NCI-H2081 treated with DMSO at 0.1 percent for 48 hours (cell line): ENCODE data around the gene PRC1.
"Not testable (repeated sequence)": the region's sequence is repeated elsewhere in the genome, so short reads cannot be mapped to it uniquely, and the experiment has no call there.

Source experiments
- DNase-seq: peaks from one replicate; lab custom pipeline; 2025; lab: John Stamatoyannopoulos, UW

Gene PRC1

GRCh38 chr15:90994417-90995311 is at the start of gene PRC1:
PRC1 (minus strand) TSS chr15:90994535; CDS start chr15:90994417, 118 bp downstream.
- peak; percentile 90 for DNase-seq

- no peak for DNase-seq
Measured at GRCh38 chr15:91043202-91043874, 49.0 kb upstream of the PRC1 start.

- no peak for DNase-seq
Measured at GRCh38 chr15:91040856-91041255, 46.5 kb upstream of the PRC1 start.

- no peak for DNase-seq
Measured at GRCh38 chr15:91039996-91040395, 45.7 kb upstream of the PRC1 start.

DNA sequence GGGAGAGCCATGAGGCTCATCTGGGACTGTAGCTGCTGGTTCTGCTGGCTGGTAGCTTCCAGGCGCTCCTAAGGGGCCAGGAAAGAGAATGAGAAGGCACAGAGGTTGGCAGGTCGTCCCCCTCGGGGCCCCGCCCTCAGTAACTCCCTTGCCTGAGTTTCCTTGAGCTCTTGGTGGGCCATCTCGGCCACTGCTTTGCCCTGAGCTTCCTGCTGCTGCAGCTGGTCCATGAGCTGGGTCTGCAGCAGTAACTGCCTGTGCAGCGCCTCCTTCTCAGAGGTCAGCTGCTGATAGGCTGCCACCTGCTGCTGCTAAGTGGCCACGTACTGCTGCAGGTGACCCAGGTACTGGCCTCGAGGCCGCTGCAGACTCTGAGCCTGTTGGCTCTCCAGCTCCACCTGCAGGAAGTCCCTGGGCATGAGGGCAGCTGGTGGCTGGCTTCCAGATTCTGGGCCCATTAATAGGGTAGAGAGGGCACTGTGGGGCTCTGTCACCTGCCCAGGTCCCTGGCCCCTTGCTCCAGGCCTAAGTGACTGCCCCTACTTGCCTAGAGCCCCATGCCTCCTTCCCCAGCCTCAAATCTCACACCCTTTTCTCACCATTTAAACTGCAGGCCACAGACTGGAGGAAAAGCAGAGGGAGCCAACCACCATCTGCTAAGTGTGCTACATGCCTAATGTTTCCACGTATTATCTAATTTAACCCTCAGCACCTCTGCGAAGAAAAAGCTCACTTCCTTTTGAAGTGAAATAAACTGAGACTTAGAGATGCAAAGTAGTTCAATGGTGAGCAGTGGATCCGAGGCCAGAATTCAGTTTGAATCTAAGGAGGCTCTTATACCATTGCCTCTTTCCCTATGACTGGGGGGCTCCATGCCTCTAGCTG is 38.8 kb upstream of the PRC1 start:
- DNase-seq: peak; percentile 11

- DNase-seq: no peak
Measured at GRCh38 chr15:91031796-91032195, 37.5 kb upstream of the PRC1 start.

- DNase-seq: no peak
Measured at GRCh38 chr15:91027677-91028076, 33.3 kb upstream of the PRC1 start.

DNA sequence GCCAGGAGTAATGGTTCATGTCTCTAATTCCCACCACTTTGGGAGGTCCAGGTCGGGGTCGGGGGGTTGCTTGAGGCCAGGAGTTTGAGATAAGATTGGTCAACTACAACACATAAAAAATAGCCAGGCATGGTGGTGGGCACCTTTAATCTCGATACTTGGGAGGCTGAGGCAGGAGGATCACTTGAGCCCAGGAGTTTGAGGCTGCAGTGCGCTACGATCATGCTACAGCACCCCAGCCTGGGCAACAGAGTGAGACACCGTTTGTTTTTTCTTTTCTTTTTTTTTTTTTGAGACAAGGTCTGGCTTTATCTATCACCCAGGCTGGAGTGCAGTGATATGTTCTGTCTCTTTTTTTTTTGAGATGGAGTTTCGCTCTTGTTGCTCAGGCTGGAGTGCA is 29.4 kb upstream of the PRC1 start:
- DNase-seq: no peak

- DNase-seq: no peak
Measured at GRCh38 chr15:91022832-91023129, 28.4 kb upstream of the PRC1 start.

GRCh38 chr15:91022075-91022831 is 27.9 kb upstream of the PRC1 start, which contains the start of gene VPS33B:
VPS33B (minus strand) TSS chr15:91022594; CDS start chr15:91022249, 345 bp downstream.
- DNase-seq: peak; percentile 66

GRCh38 chr15:91021516-91022074 is 27.3 kb upstream of the PRC1 start:
- DNase-seq: no peak

DNA sequence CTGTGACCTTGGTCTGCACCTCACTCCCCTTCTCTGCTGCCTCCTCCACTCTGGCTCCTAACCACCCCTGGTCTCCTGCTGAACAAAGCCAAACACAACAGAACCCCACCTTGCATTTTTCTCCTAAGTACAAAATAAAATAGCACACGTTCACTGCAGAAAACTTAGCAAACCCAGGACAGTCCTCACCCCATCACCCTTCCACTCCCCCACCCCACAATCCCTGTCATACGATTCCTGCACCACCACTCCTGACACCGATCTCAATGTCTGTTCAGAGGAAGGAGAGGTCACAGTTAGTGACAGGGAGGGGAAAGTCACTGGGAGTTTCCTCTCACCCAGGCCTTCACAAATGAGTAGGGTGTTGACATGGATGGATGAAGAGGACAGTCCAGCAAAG is 23.8 kb upstream of the PRC1 start:
- no peak for DNase-seq

DNA sequence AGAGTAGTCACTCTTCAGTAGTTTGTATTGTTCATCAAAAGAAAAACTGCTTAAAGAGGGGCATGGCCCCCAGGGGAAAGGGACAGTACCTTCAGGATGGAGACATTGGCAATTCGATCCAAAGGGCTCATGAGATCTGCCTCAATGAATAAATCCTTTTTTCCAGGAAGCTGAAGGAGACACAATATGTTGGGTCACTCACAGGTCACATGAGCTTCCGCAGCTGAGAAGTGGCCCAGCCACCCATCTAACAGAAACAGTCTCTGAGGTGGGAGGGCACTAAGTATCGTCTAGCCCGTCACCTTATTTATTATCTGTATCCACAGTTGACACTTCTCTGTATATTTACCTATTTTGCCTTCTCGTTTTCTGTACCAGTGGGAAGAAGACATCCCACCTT is 23.4 kb upstream of the PRC1 start:
- no peak for DNase-seq

- not testable (repeated sequence) for DNase-seq
Measured at GRCh38 chr15:91013701-91014100, 19.4 kb upstream of the PRC1 start.

DNA sequence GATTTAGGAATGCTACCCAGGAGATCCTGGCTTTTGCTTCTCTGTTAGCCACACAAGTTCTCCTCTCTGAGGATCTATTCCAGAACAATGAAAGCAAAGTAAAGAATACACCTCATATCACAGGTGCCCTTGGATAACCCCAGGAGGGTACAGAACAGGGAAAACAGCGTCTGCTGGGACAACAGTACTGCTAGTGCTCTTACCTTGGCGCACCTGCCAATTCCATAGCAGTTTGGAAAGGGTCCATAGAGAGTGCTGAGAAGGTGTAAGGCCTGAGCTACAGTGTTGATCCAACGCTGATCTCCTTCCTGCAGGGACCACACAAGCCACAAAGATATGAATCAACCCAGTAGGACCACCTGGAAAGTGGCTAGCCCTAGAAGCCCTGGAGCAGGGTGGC is 12.9 kb upstream of the PRC1 start:
- no peak for DNase-seq

DNA sequence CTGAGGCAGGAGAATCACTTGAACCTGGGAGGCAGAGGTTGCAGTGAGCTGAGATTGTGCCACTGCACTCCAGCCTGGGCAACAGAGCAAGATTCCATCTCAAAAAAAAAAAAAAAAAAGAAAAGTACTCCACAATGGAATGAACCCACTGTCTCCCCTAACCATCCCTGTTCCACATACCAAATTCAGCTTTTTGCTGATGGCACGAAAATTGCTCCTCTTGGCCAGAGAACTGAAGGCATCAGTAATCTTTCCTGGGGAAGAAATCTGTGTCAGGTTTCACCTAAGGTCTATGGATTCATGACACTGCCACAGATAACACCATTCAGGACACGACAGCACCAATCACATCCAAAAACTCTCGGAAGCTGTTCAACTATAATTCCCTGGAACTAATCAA is 6.9 kb upstream of the PRC1 start:
- no peak for DNase-seq

GRCh38 chr15:90998737-90999136 is 4.4 kb upstream of the PRC1 start:
- no peak for DNase-seq

DNA sequence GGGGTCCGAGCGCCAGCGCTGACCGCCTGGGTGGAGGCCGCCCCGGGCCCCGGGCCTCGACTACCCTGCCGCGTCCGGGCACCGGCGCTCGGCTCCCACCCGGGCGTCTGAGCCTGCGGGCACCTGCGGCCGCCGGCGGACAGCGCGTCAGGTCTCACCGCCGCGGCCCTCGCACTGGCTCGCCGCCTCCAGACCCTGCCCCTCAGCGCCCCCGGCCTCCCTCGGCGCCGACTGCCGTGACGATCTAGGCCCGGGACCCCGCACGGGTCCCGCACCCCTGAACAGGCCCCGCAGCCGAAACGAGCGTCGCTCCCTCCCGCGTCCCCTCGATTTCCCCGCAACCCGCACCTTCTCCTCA is 297 bp downstream of the PRC1 start:
- DNase-seq: no peak

DNA sequence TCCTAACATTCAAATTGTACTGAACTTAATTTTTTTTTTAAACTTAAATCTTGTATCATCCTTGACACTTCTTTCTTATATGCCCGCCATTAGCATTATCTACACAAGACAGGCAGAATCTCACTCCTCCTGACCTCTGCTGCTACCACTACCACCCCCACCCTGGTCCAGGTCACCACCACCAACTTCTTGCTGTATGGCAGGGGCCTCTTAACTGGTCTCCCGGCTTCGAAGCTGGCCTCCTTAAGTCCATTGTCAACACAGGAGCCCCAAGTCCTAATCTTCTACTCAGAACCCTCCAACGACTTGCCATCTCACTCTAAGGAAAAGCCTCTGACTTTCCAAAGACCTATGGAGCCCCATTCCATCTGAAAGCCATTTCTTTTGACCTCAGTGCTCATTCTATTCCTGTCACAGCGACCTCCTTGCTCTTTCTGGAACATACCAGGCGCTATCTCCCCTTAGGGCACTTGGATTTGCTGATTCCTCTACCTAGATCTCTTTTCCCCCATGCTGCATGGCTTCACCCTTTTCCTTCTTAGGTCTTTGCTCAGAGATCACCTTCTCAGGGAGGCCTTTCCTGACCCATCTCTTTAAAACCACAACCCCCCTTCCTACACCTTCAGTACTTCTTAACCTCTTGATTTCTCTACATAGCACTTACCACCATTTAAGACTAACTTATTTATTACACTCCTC is 2.6 kb downstream of the PRC1 start:
- DNase-seq: no peak

- DNase-seq: no peak
Measured at GRCh38 chr15:90990446-90990845, 3.9 kb downstream of the PRC1 start.
